22Rv1 (cell line): Measurements from ENCODE around the gene CHMP2A.

Source experiments
- ZFX ChIP-seq: fragments of 450-650 bp; IDR thresholded peaks from 2 replicates; pipeline ENCODE4 v1.6.1; 2017; ENCODE audit warnings: antibody characterized with exemption, borderline replicate concordance
- TF ChIP-seq, protein P1 (sequence below): fragments of 450-650 bp; IDR thresholded peaks from 2 replicates; pipeline ENCODE4 v1.5.1; 2017; ENCODE audit warnings: mild to moderate bottlenecking

DNA sequence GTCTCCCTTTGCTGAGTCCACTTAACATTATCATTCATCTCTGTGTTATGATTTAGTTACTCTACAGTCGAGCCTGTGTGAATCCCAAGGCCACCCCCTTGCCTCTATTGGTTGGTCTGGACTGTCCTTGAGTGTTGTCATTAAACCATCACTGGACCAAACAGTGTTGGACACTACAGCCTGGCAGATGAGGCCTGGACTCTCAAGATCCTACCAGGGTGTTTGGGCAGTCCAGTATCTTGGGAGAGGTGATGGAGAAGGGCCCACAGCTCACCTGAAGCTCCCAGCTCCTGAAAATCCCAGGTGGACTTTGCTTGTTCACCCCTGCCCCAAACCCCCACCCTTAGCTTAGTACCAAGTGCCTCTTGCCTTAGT, 3.8 kb downstream of the CHMP2A start:
- TF ChIP-seq, protein P1, sequence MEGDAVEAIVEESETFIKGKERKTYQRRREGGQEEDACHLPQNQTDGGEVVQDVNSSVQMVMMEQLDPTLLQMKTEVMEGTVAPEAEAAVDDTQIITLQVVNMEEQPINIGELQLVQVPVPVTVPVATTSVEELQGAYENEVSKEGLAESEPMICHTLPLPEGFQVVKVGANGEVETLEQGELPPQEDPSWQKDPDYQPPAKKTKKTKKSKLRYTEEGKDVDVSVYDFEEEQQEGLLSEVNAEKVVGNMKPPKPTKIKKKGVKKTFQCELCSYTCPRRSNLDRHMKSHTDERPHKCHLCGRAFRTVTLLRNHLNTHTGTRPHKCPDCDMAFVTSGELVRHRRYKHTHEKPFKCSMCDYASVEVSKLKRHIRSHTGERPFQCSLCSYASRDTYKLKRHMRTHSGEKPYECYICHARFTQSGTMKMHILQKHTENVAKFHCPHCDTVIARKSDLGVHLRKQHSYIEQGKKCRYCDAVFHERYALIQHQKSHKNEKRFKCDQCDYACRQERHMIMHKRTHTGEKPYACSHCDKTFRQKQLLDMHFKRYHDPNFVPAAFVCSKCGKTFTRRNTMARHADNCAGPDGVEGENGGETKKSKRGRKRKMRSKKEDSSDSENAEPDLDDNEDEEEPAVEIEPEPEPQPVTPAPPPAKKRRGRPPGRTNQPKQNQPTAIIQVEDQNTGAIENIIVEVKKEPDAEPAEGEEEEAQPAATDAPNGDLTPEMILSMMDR: no peak
- TF ChIP-seq ZFX: no peak
